Endothelial cell of umbilical vein (primary cell): ENCODE results near the gene PLXNA1. TPM values are rescaled to one million over a fixed set of nuclear protein-coding genes. Genes with fewer than 3 reads are reported as not detected.

Experiments used
- BruUV-seq: library from RNA; stranded (reverse); fragments of 400-500 nt; replicated peaks from 2 replicates; lab custom pipeline; 2021; lab: Mats Ljungman, UMichigan
- CTCF ChIA-PET: fragments of 300-600, 350-600 bp; sonication (Branson Sonifier 250); formaldehyde crosslinking; loops from one replicate; lab custom pipeline; 2021; ENCODE audit warnings: antibody characterized with exemption, inconsistent platforms; lab: Charles Lee
- POLR2A ChIA-PET: fragments of 300-600, 350-600 bp; sonication (Branson Sonifier 250); formaldehyde crosslinking; loops from one replicate; lab custom pipeline; 2021; ENCODE audit warnings: antibody characterized with exemption, inconsistent platforms; lab: Charles Lee
- DNase-seq: peaks from one replicate; pipeline ENCODE4 v3.0.0-alpha.2; 2011; ENCODE audit warnings: low read depth, low spot score
- FAIRE-seq: peaks from 2 replicates; lab custom pipeline; 2011; peaks lifted over from hg19 to GRCh38; lab: Jason Lieb, UNC
- H2AFZ ChIP-seq: 2 replicates; pipeline ENCODE4 v1.6.0; 2012; ENCODE audit warnings: low read depth, low read length, control low read depth, inconsistent platforms
- H3K27ac ChIP-seq: 2 replicates; pipeline ENCODE4 v1.5.1; 2011; ENCODE audit warnings: low read depth, mild to moderate bottlenecking, control low read depth, low read length, moderate library complexity; ENCODE audit not compliant: insufficient read depth
- H3K27me3 ChIP-seq, 2 experiments: 2 replicates each; pipeline versions ENCODE4 v1.6.0 to v1.6.1; 2011; ENCODE audit warnings: low read length in 2 of 2, mixed read lengths in 1 of 2; ENCODE audit not compliant: control insufficient read depth in 2 of 2, insufficient read depth in 2 of 2
- H3K36me3 ChIP-seq, 2 experiments: 2 replicates in 1 of 2; 3 replicates in 1 of 2; pipeline ENCODE4 v1.5.1; 2011; ENCODE audit warnings: low read length in 2 of 2, mild to moderate bottlenecking in 1 of 2, moderate library complexity in 1 of 2; ENCODE audit not compliant: control insufficient read depth in 2 of 2, insufficient read depth in 2 of 2; ENCODE audit errors: extremely low read depth in 1 of 2
- H3K4me1 ChIP-seq: 3 replicates; pipeline ENCODE4 v1.5.1; 2011; ENCODE audit warnings: mild to moderate bottlenecking, low read length; ENCODE audit not compliant: control insufficient read depth, insufficient read depth; ENCODE audit errors: extremely low read depth
- H3K4me2 ChIP-seq: 2 replicates; pipeline ENCODE4 v1.6.1; 2011; ENCODE audit warnings: low read length, control low read depth, mixed read lengths; ENCODE audit not compliant: insufficient read depth
- H3K4me3 ChIP-seq, 3 experiments: fragments of 200-600 bp in 1 of 3; sonication (generic), shearing (Covaris generic) in 1 of 3; replicated peaks in 1 of 3; 2 replicates each; pipeline ENCODE4 v1.5.1; 2011 to 2016; ENCODE audit warnings: control low read depth in 3 of 3, low read length in 3 of 3, mild to moderate bottlenecking in 2 of 3, inconsistent platforms in 1 of 3, low read depth in 1 of 3, moderate library complexity in 1 of 3; ENCODE audit not compliant: insufficient read depth in 1 of 3
- H3K79me2 ChIP-seq: 2 replicates; pipeline ENCODE4 v1.6.0; 2012; ENCODE audit warnings: low read length, inconsistent platforms; ENCODE audit not compliant: control insufficient read depth, insufficient read depth
- H3K9ac ChIP-seq: replicated peaks from 2 replicates; pipeline ENCODE3; 2011; ENCODE audit warnings: low read length, control low read depth; ENCODE audit not compliant: insufficient read depth; ENCODE audit errors: extremely low read depth
- H3K9me1 ChIP-seq: replicated peaks from 3 replicates; pipeline ENCODE4 v1.6.0; 2011; ENCODE audit warnings: mild to moderate bottlenecking, low read length; ENCODE audit not compliant: control insufficient read depth, insufficient read depth; ENCODE audit errors: extremely low read depth
- H3K9me3 ChIP-seq: replicated peaks from 2 replicates; pipeline ENCODE4 v1.5.1; 2012; ENCODE audit warnings: low read length, inconsistent platforms; ENCODE audit not compliant: control insufficient read depth, insufficient read depth
- H4K20me1 ChIP-seq: replicated peaks from 2 replicates; pipeline ENCODE3; 2011; ENCODE audit warnings: mild to moderate bottlenecking, low read length; ENCODE audit not compliant: control insufficient read depth, insufficient read depth; ENCODE audit errors: extremely low read depth
- GATA2 ChIP-seq: IDR thresholded peaks from 2 replicates; pipeline ENCODE4 v1.7.0; 2011; ENCODE audit warnings: low read depth, mild to moderate bottlenecking, moderate library complexity, mixed read lengths, low read length; ENCODE audit not compliant: insufficient read length, insufficient read depth
- JUN ChIP-seq: IDR thresholded peaks from 2 replicates; pipeline ENCODE4 v1.6.1; 2011; ENCODE audit warnings: borderline replicate concordance, low read depth; ENCODE audit not compliant: insufficient read length, insufficient read depth
- MYC ChIP-seq: IDR thresholded peaks from one replicate; pipeline ENCODE4 v1.6.1; 2011; ENCODE audit warnings: mild to moderate bottlenecking, low read depth, low read length
- POLR2AphosphoS5 ChIP-seq: IDR thresholded peaks from 2 replicates; pipeline ENCODE4 v1.6.1; 2012; ENCODE audit warnings: low read depth, mild to moderate bottlenecking, control low read depth, low read length, moderate library complexity; ENCODE audit not compliant: insufficient read depth
- dilution Hi-C: fragments of 300-500 bp; cut with MboI; formaldehyde crosslinking; loops from one replicate; pipeline ENCODE4 v1.15.0; 2019; ENCODE audit warnings: low sequenced_read_pairs; ENCODE audit not compliant: extremely low pct_ligation_motif_present
- intact Hi-C: fragments of 100-400 bp; cut with micrococcal nuclease; formaldehyde crosslinking; loops from one replicate; pipeline ENCODE4 v1.10.0; 2022
- polyA plus RNA-seq, 4 experiments: library from polyadenylated mRNA; depleted of rRNA in 3 of 4; stranded (reverse) in 3 of 4; unstranded in 1 of 4; fragments of >200 nt; gene quantifications; 2 replicates each; pipeline versions ENCODE4 v1.2.1 to v1.2.3, GENCODE V29; 2011 to 2012; ENCODE audit warnings: missing spikeins in 1 of 4
- total RNA-seq: library from RNA; stranded (reverse); gene quantifications from 2 replicates; pipeline ENCODE4 v1.2.3, GENCODE V29; 2021
- TF ChIP-seq, protein P1 (sequence below), 2 donors: IDR thresholded peaks; 1 replicate in 1 of 2; 2 replicates in 1 of 2; pipeline ENCODE4 v1.5.1; 2011; ENCODE audit warnings: low read length in 2 of 2, mild to moderate bottlenecking in 2 of 2, moderate library complexity in 2 of 2, control low read depth in 1 of 2, inconsistent platforms in 1 of 2, low read depth in 1 of 2; ENCODE audit not compliant: insufficient read depth in 1 of 2; ENCODE audit errors: extremely low read depth in 1 of 2
- TF ChIP-seq, protein P2 (sequence below): IDR thresholded peaks from 2 replicates; pipeline ENCODE4 v1.6.1; 2011; ENCODE audit not compliant: insufficient read depth, insufficient read length

Gene PLXNA1
- total and polyA plus RNA-seq, 2 donors (not counting 3 experiments of a cell fraction or from before 2014, with no cell fraction given): 14.1 to 18.4 TPM

DNA sequence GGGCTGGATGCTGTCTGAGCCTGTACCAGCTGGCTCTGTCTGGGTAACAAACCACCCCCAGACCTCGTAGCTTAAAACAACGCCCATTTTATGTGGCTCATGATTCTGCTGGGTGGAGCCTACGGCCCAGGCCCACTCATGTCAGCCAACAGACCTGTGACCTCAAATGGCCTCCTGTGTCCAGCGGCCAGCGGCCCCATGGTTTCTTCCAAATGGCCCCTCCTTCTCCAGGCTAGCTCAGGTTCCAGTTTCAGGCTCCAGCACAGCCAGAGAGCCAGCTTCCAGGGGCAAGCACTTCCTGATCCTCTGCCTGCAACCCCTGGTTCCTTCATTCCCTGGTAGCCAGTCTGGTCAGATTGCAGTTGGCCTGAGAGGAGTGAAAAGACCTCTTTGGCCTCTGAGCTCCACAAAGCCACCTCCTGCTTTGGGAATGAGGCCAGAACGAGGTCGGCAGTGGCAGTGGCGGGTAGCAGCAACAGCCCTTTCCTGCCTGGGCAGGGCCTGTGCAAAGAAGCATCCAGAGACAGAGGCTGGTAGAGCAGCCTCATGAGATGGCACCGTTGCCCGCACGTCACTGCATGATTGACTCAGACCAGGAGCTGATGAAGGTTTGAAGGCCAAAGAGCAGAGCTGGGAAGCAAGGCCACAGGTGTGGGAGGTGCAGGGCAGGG is 21.0 kb upstream of the PLXNA1 start:
- Histone ChIP-seq H3K27ac (no peak overlapping the region), H3K9me1 (no peaks in the 10 kb centered on the region), H3K4me1 (peaks cover 4% of the 10 kb centered on the region), H4K20me1 (no peaks in the 10 kb centered on the region), H3K9ac (no peak overlapping the region), H3K4me3 (no peak overlapping the region), H3K79me2 (no peaks in the 10 kb centered on the region), H3K9me3 (no peaks in the 10 kb centered on the region), H2AFZ (no peak overlapping the region), H3K36me3 (no peaks in the 10 kb centered on the region), H3K27me3 (peaks cover 0 to 1% of the 10 kb centered on the region in 2 experiments), H3K4me2 (no peak overlapping the region)
- intact Hi-C loops (no loop called here), dilution Hi-C loops (no loop called here)
- no TSS peak for BruUV-seq
- ChIA-PET POLR2A (no interaction called here), CTCF (interaction anchor here (1.7 to 2.8 kb wide), 3 partner anchors 11 to 210 kb away, joined by 5 to 19 read pairs (median 9); no protein-coding TSS in a partner anchor)
- TF ChIP-seq, protein P1, sequence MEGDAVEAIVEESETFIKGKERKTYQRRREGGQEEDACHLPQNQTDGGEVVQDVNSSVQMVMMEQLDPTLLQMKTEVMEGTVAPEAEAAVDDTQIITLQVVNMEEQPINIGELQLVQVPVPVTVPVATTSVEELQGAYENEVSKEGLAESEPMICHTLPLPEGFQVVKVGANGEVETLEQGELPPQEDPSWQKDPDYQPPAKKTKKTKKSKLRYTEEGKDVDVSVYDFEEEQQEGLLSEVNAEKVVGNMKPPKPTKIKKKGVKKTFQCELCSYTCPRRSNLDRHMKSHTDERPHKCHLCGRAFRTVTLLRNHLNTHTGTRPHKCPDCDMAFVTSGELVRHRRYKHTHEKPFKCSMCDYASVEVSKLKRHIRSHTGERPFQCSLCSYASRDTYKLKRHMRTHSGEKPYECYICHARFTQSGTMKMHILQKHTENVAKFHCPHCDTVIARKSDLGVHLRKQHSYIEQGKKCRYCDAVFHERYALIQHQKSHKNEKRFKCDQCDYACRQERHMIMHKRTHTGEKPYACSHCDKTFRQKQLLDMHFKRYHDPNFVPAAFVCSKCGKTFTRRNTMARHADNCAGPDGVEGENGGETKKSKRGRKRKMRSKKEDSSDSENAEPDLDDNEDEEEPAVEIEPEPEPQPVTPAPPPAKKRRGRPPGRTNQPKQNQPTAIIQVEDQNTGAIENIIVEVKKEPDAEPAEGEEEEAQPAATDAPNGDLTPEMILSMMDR (IDR thresholded peaks at IDR 0.05; ENCODE audit: extremely low read depth in 1 of 2, insufficient read depth in 1 of 2, low read depth in 1 of 2, low read length in 2 of 2): no peak
- TF ChIP-seq, protein P2, sequence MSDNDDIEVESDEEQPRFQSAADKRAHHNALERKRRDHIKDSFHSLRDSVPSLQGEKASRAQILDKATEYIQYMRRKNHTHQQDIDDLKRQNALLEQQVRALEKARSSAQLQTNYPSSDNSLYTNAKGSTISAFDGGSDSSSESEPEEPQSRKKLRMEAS: no peak
- TF ChIP-seq POLR2AphosphoS5 (no peak), JUN (no peak), GATA2 (no peak), MYC (no peak)
- FAIRE-seq (no peak), DNase-seq (no peak)
